Measurements from ENCODE around the gene VSIG10L2. TPM values are rescaled to one million over a fixed set of nuclear protein-coding genes. Genes with fewer than 3 reads are reported as not detected.

VSIG10L2 gene
- total RNA-seq, 1 experiment from 2014 or later = not detected

DNA sequence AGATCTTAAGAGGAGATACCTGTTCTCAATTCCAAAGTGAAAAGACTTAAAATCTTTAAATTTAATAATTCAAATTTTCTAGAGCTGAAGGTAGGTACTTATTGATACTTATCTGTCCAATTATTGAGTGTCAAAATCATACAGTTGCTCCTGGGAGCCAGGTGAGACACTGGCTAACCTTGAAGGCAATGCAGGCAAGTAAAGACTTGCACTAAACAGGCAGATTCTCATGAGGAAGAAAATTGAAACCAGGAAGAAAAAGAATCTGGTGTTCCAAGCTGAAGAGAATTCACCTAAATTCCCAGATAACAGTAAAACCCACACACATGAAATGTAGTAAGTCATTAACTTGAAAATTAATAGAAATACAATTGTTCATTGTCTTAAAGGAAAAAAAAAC, 30.3 kb downstream of the VSIG10L2 start:
- TF ChIP-seq, protein P1, sequence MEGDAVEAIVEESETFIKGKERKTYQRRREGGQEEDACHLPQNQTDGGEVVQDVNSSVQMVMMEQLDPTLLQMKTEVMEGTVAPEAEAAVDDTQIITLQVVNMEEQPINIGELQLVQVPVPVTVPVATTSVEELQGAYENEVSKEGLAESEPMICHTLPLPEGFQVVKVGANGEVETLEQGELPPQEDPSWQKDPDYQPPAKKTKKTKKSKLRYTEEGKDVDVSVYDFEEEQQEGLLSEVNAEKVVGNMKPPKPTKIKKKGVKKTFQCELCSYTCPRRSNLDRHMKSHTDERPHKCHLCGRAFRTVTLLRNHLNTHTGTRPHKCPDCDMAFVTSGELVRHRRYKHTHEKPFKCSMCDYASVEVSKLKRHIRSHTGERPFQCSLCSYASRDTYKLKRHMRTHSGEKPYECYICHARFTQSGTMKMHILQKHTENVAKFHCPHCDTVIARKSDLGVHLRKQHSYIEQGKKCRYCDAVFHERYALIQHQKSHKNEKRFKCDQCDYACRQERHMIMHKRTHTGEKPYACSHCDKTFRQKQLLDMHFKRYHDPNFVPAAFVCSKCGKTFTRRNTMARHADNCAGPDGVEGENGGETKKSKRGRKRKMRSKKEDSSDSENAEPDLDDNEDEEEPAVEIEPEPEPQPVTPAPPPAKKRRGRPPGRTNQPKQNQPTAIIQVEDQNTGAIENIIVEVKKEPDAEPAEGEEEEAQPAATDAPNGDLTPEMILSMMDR (IDR thresholded peaks at IDR 0.05; ENCODE audit: insufficient read depth in 1 of 2, low read depth in 1 of 2, low read length in 1 of 2, severe bottlenecking in 1 of 2, unreplicated experiment in 1 of 2) = no peak
- H3K4me1 ChIP-seq = no peaks in the 10 kb centered on the region
- no peaks in the 10 kb centered on the region for H3K36me3 Mint-ChIP-seq (ENCODE audit: insufficient read depth, unreplicated experiment)
- BruUV-seq (replicated peaks) = no TSS peak
- no peaks in the 10 kb centered on the region for H3K27me3 Mint-ChIP-seq (ENCODE audit: insufficient read depth, unreplicated experiment)
- H3K9me3 Mint-ChIP-seq (ENCODE audit: unreplicated experiment) = no peaks in the 10 kb centered on the region
- H3K36me3 ChIP-seq (ENCODE audit: control insufficient read depth, insufficient read depth, low read length) = no peaks in the 10 kb centered on the region
- H3K9me3 ChIP-seq = no peaks in the 10 kb centered on the region
- no peaks in the 10 kb centered on the region for H3K27me3 ChIP-seq (replicated peaks; ENCODE audit: control insufficient read depth, insufficient read depth, low read length)
- no peak overlapping the region for H3K4me3 Mint-ChIP-seq (ENCODE audit: unreplicated experiment)
- no peak overlapping the region for H3K27ac Mint-ChIP-seq (ENCODE audit: unreplicated experiment)
- ChIA-PET POLR2A (no interaction called here), CTCF (no interaction called here)
- H3K4me1 Mint-ChIP-seq (ENCODE audit: low read depth, unreplicated experiment) = no peaks in the 10 kb centered on the region
- no peak overlapping the region for H3K4me3 ChIP-seq (ENCODE audit: low read depth, low read length)
- DNase-seq = no peak
- intact Hi-C loops (cut with micrococcal nuclease; ENCODE audit: unreplicated experiment) = no loop called here

DNA sequence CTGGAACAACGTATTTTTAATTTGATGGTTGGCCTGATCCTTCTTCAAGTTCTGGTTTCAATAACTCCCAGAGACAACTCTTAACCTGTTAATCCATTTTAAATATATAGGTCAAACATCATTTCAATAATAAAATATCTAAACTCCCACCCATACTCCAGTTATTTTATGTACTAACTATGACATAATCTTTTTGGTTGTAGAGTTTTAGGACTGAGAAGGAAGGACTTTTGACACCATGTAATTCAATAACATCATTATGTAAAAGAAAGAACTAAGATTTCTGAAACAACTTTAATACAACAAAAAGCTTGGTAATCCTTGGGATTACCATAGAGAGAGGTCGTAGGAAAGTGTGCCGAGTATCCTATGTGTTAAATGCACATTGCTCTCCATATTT, 31.5 kb downstream of the VSIG10L2 start:
- Mint-ChIP-seq H3K9me3 (ENCODE audit: unreplicated experiment) (no peaks in the 10 kb centered on the region), H3K36me3 (ENCODE audit: insufficient read depth, unreplicated experiment) (no peaks in the 10 kb centered on the region), H3K4me3 (ENCODE audit: unreplicated experiment) (no peak overlapping the region), H3K27me3 (ENCODE audit: insufficient read depth, unreplicated experiment) (no peaks in the 10 kb centered on the region), H3K4me1 (ENCODE audit: low read depth, unreplicated experiment) (no peaks in the 10 kb centered on the region), H3K27ac (ENCODE audit: unreplicated experiment) (no peak overlapping the region)
- Histone ChIP-seq H3K4me3 (ENCODE audit: low read depth, low read length) (no peak overlapping the region), H3K9me3 (no peaks in the 10 kb centered on the region), H3K36me3 (ENCODE audit: control insufficient read depth, insufficient read depth, low read length) (no peaks in the 10 kb centered on the region), H3K4me1 (no peaks in the 10 kb centered on the region), H3K27me3 (replicated peaks; ENCODE audit: control insufficient read depth, insufficient read depth, low read length) (no peaks in the 10 kb centered on the region)
- intact Hi-C loops (cut with micrococcal nuclease; ENCODE audit: unreplicated experiment) = no loop called here
- CTCF ChIA-PET = interaction anchor here (0.9 kb wide), 1 partner anchor 35 kb away, joined by 4 read pairs; no protein-coding TSS in a partner anchor
- BruUV-seq (replicated peaks) = no TSS peak
- TF ChIP-seq, protein P1 (IDR thresholded peaks at IDR 0.05; ENCODE audit: insufficient read depth in 1 of 2, low read depth in 1 of 2, low read length in 1 of 2, severe bottlenecking in 1 of 2, unreplicated experiment in 1 of 2) = no peak
- DNase-seq = no peak
- POLR2A ChIA-PET = no interaction called here

DNA sequence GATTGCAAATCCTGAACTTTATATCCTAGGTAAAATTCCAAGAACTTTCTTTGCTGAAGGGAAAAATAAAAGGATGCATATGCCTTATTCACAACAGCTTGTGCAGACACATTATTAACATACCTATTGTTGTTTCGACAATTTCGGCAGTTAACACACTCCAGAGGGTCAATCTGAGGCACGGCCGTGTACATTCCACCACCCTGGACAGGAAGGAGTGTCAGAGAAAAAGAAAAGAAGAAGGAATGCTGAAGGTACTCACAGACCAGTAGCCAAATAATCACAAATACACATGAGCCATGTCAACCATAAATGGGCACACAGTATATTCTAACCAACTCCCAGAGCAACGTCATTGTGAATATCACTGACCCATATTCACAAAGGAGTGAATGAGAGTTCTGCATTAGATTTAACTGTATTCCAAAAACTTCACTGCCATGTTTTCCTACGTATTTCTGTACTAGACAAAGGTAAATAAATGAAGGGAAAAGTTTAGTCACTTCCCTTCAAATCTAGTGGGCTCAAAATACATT, 32.4 kb downstream of the VSIG10L2 start:
- intact Hi-C loops (cut with micrococcal nuclease; ENCODE audit: unreplicated experiment) = no loop called here
- no peaks in the 10 kb centered on the region for H3K36me3 Mint-ChIP-seq (ENCODE audit: insufficient read depth, unreplicated experiment)
- Histone ChIP-seq H3K4me3 (ENCODE audit: low read depth, low read length) (no peak overlapping the region), H3K27me3 (replicated peaks; ENCODE audit: control insufficient read depth, insufficient read depth, low read length) (no peaks in the 10 kb centered on the region), H3K9me3 (no peaks in the 10 kb centered on the region), H3K36me3 (ENCODE audit: control insufficient read depth, insufficient read depth, low read length) (no peaks in the 10 kb centered on the region), H3K4me1 (no peaks in the 10 kb centered on the region)
- no peak for DNase-seq
- no peaks in the 10 kb centered on the region for H3K4me1 Mint-ChIP-seq (ENCODE audit: low read depth, unreplicated experiment)
- no peaks in the 10 kb centered on the region for H3K27me3 Mint-ChIP-seq (ENCODE audit: insufficient read depth, unreplicated experiment)
- ChIA-PET CTCF (no interaction called here), POLR2A (no interaction called here)
- BruUV-seq (replicated peaks) = no TSS peak
- no peaks in the 10 kb centered on the region for H3K9me3 Mint-ChIP-seq (ENCODE audit: unreplicated experiment)
- TF ChIP-seq, protein P1 (IDR thresholded peaks at IDR 0.05; ENCODE audit: insufficient read depth in 1 of 2, low read depth in 1 of 2, low read length in 1 of 2, severe bottlenecking in 1 of 2, unreplicated experiment in 1 of 2) = no peak
- no peak overlapping the region for H3K27ac Mint-ChIP-seq (ENCODE audit: unreplicated experiment)
- no peak overlapping the region for H3K4me3 Mint-ChIP-seq (ENCODE audit: unreplicated experiment)

Measured in Caco-2 (cell line).